ENCODE data around the gene CTNNA1. TPM values are rescaled to one million over a fixed set of nuclear protein-coding genes. Genes with fewer than 3 reads are reported as not detected.

Gene CTNNA1
- total RNA-seq, 3 donors from 2014 or later, result 347 to 457 (median 380) TPM

DNA sequence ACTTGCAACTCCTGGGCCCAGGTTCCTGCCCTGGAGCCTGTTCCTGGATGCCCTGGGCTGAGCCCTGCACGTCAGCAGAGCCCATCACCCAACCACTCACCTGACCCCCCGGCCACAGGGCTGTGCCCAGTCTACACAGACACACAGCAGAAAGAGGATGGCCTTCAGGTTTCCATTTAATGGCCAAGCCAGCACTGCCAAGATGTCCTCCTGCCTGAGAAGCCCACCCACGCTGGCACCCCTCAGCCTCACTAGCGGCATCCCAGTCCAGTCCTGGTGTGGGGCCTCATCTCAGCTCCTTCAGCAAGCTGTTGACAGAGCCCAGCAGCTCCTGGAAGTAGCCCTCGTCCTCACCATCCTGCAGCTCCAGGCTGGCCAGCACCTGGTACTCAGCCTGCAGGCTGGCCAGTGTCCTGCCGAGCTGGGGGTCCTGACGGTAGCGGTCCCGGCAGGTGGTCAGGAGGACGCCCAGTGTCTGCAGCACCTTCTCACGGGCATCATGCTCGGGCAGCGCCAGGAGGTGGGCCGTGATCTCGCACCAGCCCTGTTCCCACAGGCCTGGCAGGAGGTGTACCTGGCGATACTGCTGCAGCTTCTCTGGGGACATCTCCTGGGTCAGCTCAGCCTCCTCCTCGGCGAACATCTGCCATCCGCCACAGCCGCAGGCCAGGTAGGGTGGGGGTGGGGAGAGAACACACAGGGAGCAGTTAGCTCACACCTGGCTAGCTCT is 193.8 kb downstream of the CTNNA1 start:
- ATAC-seq, result no peak

DNA sequence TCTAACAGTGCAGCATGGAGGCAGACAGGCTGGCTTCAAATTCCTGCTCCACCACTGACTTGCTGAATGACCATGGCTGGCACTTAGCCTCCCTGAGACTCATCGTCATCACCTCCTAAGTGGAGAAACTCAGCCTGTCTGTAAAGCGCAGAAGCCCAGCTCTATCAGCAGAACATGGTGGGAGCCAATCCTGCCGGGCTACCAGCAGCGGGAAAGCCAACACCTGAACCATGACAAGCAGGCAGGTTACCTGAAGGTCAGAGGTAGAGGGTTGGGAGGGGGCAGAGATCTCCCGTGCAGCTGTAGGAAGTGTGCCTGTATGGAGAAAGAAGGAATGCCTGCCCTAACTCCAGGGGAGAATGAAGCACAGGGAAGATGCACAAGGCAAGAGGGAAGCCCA is 194.6 kb downstream of the CTNNA1 start:
- Histone ChIP-seq H3K4me1 (ENCODE audit: low read depth) (peaks cover 2% of the 10 kb centered on the region), H3K4me3 (no peak overlapping the region), H3K36me3 (ENCODE audit: low read depth) (no peaks in the 10 kb centered on the region), H3K9me3 (no peaks in the 10 kb centered on the region)
- ATAC-seq (no peak), DNase-seq (no peak)
- intact Hi-C loops (cut with DNase I, micrococcal nuclease), result no loop called here
- TF ChIP-seq, protein P1, sequence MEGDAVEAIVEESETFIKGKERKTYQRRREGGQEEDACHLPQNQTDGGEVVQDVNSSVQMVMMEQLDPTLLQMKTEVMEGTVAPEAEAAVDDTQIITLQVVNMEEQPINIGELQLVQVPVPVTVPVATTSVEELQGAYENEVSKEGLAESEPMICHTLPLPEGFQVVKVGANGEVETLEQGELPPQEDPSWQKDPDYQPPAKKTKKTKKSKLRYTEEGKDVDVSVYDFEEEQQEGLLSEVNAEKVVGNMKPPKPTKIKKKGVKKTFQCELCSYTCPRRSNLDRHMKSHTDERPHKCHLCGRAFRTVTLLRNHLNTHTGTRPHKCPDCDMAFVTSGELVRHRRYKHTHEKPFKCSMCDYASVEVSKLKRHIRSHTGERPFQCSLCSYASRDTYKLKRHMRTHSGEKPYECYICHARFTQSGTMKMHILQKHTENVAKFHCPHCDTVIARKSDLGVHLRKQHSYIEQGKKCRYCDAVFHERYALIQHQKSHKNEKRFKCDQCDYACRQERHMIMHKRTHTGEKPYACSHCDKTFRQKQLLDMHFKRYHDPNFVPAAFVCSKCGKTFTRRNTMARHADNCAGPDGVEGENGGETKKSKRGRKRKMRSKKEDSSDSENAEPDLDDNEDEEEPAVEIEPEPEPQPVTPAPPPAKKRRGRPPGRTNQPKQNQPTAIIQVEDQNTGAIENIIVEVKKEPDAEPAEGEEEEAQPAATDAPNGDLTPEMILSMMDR (IDR thresholded peaks at IDR 0.05), result no peak

More for the DNA sequence above, 193.8 kb downstream of the CTNNA1 start:
- intact Hi-C loops (cut with DNase I, micrococcal nuclease), result no loop called here
- Histone ChIP-seq H3K4me1 (ENCODE audit: low read depth) (no peaks in the 10 kb centered on the region), H3K9me3 (no peaks in the 10 kb centered on the region), H3K36me3 (ENCODE audit: low read depth) (no peaks in the 10 kb centered on the region), H3K4me3 (no peak overlapping the region)
- TF ChIP-seq, protein P1 (IDR thresholded peaks at IDR 0.05), result no peak
- no peak for DNase-seq

DNA sequence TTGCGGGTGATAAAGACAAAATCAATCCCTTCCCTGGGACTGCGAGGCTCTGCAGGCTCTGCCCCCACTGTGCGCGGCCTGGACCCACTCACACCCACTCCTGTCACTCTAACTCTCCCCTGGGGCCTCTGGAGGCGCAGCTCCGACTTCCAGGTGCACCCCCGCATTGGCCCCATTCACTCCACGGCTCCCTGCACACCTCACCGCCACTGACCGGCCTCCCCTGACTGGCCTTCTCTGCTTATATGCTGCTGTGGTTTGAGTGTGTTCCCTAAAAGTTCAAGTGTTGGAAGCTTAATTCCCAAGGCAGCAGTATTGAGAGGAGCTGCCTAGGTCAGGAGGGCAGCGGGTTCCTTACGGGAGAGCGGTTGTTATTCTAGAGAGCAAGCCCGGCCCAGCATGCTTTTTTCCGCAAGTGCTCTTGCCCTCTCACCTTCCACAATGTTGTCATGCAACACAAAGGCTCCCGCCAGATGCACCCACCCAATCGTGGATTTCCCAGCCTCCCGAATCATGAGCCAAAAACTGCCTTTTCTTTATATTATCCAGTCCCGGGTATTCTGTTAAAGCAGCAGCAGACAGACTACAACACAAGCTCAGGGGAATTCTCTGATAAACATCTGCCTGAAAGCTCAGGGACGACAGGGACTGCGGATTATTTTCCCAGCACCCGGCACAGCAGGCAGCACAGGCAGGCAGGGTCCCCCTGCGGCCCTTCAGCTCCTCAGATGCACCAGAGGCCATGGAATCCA is 195.4 kb downstream of the CTNNA1 start:
- no peak overlapping the region for H3K4me3 ChIP-seq
- H3K9me3 ChIP-seq, result no peaks in the 10 kb centered on the region
- intact Hi-C loops (cut with DNase I, micrococcal nuclease), result no loop called here
- H3K4me1 ChIP-seq (ENCODE audit: low read depth), result peaks cover 11% of the 10 kb centered on the region
- DNase-seq, result no peak
- TF ChIP-seq, protein P1 (IDR thresholded peaks at IDR 0.05), result no peak
- H3K36me3 ChIP-seq (ENCODE audit: low read depth), result no peaks in the 10 kb centered on the region
- no peak for ATAC-seq

DNA sequence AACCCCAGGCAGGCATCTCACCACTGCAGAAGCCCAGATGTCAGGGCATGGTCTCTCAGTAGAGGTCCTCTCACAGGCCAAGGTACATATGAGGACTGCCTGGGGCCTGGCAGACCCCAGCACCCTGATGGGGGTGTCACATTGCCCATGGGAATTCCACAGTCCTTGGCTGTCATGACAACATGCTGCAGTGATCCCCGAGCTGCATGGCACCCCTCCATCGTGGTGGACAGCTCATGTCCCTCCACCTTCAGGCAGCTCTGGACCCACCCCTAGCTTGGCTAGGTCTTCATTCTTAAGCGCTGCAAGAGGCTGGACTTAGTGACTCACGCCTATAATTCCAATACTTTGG is 196.0 kb downstream of the CTNNA1 start:
- H3K36me3 ChIP-seq (ENCODE audit: low read depth), result no peaks in the 10 kb centered on the region
- intact Hi-C loops (cut with DNase I, micrococcal nuclease), result no loop called here
- no peak for DNase-seq
- ATAC-seq, result no peak
- peaks cover 14% of the 10 kb centered on the region for H3K4me1 ChIP-seq (ENCODE audit: low read depth)
- no peaks in the 10 kb centered on the region for H3K9me3 ChIP-seq
- no peak overlapping the region for H3K4me3 ChIP-seq
- TF ChIP-seq, protein P1 (IDR thresholded peaks at IDR 0.05), result no peak

DNA sequence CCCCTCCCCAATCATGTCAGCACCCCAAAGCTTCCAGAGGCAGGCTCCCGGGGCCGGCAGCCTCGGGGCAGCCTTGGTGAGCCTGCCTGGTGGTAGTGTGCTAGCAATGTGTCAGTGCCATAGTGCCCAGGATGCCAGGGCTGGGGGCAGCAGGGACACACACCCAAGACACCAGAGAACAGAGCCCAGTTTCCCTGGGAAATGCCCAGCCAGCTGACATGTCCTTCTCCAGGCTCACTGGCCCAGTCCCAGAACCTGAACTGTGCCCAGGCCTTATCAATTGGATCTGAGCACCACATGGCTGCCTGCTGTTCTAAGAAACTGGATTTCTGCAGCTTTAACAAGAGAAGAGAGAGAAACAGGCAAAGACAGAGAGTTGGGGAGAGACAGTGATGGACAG is 196.8 kb downstream of the CTNNA1 start:
- no peak overlapping the region for H3K4me3 ChIP-seq
- no peaks in the 10 kb centered on the region for H3K9me3 ChIP-seq
- no peaks in the 10 kb centered on the region for H3K36me3 ChIP-seq (ENCODE audit: low read depth)
- DNase-seq (no peak), ATAC-seq (no peak)
- H3K4me1 ChIP-seq (ENCODE audit: low read depth), result peaks cover 14% of the 10 kb centered on the region
- TF ChIP-seq, protein P1 (IDR thresholded peaks at IDR 0.05), result no peak
- intact Hi-C loops (cut with DNase I, micrococcal nuclease), result no loop called here

All from mucosa of descending colon (tissue), 3 donors.